RCC 7860 (cell line): Measurements from ENCODE around the gene ANKRD29.
"Not testable (repeated sequence)": the region's sequence is repeated elsewhere in the genome, so short reads cannot be mapped to it uniquely, and the experiment has no call there.

Source experiments
- DNase-seq: peaks from one replicate; pipeline ENCODE4 v3.0.0-alpha.2; 2015; ENCODE audit warnings: low spot score
- FAIRE-seq: peaks from 2 replicates; lab custom pipeline; 2012; peaks lifted over from hg19 to GRCh38; lab: Jason Lieb, UNC

ANKRD29 gene

DNA sequence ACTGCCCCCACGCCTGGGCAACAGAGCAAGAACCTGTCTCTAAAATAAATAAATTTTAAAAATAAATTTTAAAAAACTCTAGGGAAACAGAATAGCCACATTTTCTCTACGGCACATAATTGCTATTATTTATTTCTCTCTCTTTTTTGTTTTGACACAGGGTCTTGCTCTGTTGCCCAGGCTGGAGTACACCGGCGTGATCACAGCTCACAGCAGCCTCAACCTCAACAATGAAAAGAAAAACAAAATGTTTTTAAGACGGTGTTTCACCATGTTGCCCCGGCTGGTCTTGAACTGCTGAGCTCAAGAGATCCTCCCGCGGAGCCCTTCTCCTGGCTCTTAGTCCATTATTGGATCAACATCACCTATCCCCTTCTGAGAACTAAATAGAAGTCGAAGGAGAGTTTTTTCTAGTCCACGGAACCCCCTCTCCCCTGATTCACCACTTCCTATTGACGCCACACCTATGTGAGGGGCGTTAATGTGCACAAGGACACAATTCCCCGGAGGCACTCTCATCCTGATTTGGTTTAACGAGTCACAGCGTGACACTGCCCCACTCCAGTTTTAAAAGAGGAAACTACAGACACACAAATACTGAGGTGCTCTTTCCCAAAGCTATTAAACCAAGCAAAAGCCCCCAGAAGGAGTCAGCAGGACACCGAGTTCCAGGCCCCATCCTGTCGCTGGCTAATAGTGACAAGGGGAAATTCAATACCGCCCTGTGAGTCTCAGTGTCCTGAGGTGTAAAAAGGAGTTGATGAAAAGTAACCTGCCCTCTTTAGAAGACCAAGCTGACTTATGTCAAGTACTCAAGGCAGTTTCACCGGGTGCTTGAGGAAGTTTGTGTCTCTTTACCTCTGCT lies 77.5 kb downstream of the ANKRD29 start:
- DNase-seq (no peak), FAIRE-seq (no peak)

DNA sequence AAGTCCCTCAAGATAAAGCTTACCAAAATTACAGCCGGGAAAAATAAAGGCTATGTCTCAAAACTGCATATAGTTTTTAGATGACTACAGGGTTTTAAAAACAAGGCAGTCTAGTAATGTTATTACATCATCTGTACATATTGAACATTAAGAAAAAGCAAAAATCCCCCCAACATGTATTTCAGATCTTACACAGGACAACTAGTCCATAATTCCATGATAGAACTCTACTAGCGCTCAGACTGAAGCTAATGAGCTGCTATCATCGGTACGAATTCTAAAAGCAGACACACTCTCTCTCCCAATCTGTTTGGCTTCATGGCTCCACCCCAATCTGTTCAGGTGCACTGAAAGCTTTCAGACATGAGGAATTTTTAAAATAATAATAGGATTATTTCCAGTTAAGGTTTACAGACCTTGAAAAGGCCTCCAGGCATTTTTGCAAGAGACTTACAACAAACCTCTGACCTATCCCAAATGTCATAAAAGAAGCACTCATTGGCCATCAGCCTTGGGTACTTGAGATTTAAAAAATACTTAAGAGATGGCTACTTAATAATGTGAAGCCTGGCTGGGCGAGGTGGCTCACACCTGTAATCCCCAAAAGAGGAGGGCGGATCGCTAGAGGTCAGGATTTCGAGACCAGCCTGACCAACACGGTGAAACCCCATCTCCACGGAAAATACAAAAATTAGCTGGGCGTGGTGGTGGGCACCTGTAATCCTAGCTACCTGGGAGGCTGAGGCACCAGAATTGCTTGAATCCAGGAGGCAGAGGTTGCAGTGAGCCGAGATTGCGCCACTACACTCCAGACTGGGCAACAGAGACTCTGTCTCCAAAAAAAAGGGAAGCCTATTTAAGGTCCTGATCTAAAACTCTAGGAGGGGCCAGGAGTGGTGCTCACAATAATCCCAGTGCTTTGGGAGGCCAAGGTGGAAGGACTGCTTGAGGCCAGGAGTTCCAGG lies 78.4 kb downstream of the ANKRD29 start:
- FAIRE-seq, result no peak
- no peak for DNase-seq

DNA sequence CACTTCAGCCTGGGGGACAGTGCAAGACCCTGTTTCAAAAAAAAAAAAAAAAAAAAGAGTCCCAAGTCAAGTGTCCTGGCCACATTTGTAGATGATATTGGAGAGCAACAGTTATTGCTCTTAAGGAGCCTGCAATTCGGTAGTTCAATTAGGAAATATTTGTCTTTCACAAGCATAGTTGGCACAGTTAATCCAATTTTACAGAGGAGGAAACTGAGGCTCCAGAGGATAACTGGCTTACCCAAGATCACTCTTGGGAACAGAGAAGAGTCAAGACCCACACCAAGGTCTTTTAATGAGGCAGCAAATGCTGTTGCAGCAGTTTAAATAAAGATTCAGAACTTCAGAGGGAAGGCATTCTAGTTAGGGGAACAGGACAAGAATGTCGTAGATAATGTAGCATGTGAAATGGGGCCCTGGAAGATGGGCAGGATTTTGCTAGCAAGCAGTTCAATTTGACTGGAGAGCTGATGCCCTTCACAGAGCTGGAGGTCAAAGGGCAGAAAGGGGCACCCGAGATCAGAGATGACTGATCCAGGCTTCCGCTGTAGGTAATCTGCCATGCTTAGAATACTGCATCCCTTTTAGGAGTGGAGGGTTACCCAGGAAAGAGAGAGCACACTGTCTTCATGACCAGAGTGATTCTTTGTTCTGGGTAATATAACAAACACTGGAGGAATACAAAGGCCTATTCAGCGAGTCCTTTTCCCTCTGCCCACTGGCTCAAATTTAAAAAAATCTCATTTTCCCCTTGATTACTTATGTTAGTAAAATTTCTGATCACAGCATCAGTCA lies 79.4 kb downstream of the ANKRD29 start:
- DNase-seq, result no peak
- FAIRE-seq, result no peak

DNA sequence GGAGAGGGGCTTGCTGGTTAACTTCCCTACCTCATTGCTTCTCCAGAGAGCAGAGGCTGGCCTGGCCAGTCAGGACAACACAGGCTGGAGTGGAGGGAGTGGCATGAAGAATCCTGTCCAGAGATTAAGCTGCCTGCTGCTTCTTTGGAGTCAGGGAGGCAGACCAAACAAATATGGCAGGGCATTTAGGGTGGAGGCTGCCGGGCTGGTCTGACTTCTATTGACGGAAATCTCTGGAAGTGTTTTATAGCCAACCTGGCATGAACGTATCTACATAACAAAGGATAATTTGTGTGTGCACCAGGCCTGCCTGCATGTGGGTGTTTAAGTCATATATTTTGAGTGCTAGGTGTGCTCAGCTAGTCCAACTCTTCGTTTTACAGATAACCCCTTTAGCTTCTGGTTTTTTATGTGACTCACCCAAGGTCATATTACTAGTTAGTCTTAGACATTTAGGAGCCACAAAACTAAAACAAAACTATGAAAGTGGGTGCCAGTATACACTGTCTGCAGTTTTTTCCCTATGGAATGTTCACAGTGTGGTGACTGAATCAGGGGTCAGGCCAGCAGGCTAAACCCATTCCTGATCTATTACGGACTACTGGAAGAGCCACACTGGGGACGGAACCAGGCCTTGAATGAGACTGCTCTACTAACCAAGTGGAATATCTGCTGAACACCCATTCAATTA lies 81.9 kb downstream of the ANKRD29 start:
- DNase-seq, result peak; percentile 79
- FAIRE-seq, result peak; percentile 74

DNA sequence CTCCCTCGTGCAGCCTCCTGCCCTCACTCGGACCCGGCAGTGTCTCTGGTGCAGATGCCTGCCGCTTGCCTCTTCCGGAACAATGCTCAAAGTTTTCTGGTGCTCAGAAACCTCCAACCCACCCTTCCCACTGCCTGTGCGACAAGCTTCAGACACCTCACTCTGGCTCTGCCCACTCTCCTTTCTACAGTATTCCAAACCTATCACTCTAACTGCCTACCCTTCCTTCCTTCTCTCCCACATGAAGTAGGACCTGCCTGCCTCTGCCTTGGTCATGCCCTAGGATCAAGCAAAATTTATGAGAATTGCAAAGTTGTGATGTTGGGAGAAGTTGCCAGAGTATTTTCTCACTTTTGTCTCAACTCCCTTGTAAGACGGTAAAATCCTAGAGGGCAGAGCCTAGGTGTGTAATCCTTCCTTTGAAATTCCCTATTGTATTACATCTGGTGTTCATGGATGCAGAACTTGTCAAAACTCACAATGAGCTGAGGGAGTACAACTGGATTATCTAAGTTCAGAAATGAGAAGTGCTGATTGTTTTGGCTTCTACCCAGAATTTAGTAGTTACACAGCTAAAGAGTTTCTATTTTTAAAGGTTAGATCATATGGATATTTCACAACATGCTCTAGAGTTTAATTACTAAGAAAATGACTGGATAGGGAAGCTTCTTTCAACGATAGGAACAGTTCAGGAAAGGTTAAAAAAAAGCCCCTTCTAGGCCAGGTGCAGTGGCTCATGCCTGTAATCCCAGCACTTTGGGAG lies 83.6 kb downstream of the ANKRD29 start:
- FAIRE-seq (no peak), DNase-seq (no peak)

DNA sequence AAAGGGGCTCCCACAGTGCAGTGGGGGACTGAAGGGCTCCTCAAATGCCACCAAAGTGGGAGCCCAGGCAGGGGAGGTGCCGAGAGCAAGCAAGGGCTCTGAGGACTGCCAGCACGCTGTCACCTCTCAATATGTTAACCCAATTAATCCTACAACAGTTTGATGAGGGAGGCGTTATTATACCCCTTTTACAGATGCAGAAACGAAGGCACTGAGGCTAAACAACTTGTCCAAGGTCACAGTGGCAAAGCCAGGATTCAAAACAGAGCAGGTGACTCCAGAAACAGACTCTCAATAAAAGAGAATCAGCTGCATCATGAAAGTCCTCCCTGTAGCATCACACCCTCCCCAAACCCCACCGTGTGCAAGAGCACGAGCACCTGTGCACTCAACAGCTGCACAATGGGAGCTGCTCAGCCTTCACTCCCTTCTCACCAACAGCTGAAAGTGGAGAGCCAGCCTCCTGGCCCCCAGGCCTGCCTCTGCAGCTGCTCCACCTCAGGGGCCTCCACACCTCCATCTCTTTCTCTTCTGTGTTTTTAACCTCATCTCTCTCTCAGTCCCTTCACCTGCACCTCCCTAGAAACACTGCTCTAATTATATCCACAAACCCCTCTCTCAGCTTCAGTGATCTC lies 84.5 kb downstream of the ANKRD29 start:
- no peak for FAIRE-seq
- DNase-seq, result no peak

DNA sequence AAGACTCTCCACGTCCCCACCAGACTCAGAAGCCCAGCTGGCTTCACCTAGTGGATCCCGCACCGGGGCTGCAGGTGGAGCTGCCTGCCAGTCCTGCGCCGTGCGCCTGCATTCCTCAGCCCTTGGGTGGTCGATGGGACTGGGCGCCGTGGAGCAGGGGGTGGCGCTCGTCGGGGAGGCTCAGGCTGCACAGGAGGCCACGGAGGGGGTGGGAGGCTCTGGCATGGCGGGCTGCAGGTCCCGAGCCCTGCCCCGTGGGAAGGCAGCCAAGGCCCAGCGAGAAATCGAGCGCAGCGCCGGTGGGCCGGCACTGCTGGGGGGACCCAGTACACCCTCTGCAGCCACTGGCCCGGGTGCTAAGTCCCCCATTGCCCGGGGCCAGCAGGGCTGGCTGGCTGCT lies 85.2 kb downstream of the ANKRD29 start:
- not testable (repeated sequence) for FAIRE-seq, DNase-seq

DNA sequence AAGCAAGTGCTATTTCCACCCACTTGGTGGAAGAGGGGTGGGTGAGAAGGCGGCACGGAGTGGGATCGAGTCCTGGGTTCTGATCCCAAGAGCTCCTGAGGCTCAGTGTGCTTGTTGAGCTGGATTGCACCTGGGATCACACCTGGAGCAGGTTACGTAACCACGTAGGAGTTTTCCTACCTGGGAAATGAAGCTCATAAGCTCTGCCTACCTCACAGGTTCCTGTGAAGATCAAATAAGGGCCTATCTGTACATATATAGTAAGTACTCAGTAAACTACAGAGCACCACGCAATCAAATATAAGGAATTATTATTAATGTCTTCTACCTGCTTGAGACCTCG lies 87.4 kb downstream of the ANKRD29 start:
- FAIRE-seq (no peak), DNase-seq (no peak)

DNA sequence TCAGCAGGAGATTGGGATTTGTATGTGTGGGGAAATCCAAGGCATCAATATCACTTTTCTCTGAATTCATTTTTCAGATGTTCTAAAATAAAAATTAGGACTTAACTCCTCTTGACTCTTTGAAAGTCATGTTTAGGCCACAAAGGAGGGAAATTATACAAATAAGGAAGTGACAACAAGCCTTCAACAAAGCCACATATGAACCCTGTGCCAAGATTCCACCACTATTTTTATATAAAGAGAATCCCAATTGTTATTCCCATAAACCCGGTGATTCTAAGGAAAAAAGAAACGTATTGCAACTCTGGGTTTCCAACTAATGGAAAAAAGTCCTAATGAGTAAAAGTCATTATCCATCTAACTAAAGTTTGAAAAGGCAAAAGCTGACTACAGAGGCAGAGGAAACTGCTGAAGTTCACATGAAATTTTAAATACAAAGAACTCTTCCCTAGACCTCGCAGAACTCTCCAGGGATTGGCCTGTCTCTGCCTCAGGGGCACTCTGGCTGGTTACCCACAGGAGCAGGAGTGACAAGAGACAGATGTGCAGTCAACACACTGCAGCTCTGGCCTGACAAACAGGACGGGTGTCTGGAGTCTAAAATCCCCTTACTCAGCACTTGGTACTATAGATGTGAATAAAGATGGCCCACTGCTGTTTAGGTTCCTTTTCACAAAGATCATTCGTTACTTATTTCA lies 88.0 kb downstream of the ANKRD29 start:
- FAIRE-seq (no peak), DNase-seq (no peak)

DNA sequence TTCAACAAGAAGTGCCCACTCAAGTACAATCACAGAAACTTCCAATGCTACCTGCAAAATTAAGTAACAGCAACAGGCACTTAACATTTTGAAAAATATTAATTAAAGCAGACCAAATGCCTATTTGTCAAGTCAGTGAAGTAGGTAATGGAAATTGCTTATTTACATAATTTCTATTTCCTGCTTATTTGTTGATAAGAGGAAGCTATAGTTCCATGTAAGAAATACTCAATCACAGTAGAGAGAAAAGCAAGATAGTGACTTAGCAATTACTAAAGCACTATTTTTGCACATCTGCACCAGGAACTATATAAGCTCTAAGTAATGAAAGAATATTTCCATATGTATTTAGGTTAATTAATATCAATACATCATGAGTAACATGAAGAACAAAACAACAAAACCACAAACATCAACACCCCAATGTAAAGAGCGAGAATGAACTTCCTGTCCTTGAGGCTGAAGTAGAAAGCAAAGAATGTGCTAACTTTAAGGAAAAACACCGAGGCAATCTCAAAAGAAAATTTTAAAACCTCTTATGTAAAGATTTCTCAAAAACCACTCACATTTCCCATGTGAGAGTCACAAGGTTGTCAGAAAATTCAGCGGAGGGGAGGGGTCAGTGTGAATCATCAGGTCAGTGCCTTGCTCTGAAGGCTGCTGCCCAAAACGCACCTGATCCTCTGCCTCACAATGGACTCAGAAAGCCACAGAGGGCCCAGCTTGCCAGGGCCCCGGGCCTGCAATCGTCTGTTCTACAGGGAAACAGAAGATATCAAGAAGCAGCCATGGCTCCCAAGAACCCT lies 88.9 kb downstream of the ANKRD29 start:
- FAIRE-seq (peak; percentile 71), DNase-seq (peak; percentile 48)

DNA sequence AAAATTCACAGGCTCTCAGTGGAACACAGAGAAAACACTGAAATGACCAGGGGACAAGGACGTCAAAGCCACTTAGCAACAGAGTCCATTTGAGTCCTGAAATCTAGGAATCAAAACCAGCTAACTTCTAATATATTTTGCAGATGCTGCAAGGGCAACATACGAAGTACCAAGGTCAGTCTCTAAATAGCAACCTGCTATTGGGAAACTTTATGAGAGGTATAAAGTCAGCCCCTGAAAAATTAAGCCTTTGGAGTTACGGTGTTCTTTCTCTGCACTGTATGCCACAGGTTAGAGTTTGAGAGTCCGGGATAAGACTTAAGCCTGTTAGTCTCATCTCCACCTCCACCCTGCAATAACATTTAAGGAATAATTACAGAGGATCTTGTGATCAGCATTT lies 89.7 kb downstream of the ANKRD29 start:
- FAIRE-seq, result no peak
- DNase-seq, result no peak

DNA sequence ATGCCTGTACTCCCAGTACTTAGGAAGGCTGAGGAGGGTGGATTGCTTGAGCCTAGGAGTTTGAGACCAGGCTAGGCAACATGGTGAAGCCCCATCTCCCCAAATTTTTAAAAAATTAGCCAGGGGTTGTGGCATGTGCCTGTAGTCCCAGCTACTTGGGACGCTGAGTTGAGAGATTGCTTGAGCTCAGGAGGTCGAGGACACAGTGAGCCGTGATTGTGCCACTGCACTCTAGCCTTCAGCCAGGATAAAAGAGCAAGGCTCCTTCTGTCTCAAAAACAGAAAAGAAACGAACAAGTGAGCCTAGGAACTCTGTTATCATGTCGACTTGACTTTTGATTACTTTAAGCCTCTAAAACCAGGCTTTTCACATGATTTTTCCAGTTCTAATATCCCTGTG lies 90.1 kb downstream of the ANKRD29 start:
- DNase-seq (no peak), FAIRE-seq (no peak)

DNA sequence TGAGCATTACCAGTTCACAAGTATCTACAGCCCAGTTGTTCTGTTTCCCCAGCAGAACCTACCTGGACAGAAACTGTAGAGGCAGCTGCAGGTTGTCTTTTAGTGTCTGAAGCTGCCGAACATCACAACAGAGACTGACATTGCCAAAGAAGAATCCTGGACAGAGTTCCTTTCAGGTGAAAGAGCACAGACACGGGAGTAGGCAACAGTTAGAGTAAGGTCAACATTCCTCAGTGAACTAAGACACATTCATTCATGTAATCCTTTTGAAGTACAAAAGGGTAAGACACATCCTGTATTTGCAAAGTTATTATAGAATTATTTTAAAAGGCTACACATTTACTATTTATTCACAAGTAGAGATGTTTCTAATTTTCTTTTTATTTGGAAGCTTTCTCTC lies 90.7 kb downstream of the ANKRD29 start:
- no peak for DNase-seq
- FAIRE-seq, result no peak

DNA sequence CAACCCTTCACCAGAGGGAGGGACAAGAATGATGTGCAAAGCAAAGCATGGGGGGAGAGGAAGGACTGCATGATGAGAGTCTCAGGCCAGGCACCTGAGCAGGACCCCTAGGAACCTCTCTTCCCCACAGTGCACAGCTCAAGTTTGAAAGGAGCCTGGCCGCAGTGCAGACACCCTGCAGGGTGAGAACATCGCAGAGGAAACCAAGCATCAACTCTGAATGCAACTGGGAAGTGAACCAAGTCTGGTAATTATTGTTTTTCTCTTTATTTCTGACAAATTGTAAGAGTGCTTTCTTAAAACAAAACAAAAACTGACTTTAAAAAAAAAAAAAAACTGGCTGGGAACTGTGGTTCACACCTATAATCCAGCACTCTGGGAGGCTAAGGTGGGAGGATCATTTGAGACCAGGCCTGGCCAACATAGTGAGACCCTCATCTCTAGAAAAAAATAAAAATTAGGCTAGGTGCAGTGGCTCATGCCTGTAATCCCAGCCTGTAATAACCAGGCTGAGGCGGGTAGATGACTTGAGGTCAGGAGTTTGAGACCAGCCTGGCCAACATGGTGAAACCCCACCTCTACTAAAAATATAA lies 91.7 kb downstream of the ANKRD29 start:
- no peak for FAIRE-seq

DNA sequence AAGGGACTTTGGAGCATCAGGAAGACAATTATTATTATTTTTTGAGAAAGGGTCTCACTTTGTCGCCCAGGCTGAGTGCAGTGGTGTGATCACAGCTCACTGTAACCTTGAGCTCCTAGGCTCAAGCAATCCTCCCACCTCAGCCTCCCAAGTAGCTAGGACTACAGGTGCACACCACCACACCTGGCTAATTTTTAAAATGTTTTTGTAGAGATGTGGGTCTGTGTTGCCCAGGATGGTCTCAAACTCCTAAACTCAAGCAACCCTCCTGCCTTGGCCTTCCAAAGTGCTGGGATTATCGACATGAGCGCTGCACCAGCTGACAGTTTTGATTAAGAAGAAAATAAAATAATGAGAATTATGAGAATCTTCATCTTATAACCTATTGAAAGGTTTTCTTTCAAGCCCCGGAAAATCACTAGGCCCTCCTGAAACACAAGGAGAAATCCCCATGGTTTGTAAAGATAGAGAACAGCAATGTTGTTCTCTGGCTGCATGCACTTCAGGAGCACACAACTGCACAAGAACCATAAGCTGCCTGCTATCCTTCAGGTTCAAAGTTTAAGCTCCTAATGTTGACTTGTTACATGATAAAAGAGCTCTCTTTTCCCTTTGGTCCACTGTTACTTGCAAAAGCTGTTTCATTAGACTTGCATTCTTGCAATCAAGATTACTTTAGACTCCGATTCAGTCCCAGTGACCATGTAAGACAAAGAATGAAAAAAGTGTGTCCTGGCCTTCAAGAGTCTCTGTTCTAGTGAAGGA lies 93.2 kb downstream of the ANKRD29 start:
- FAIRE-seq (no peak), DNase-seq (no peak)

More for the DNA sequence above, 91.7 kb downstream of the ANKRD29 start:
- no peak for DNase-seq

DNA sequence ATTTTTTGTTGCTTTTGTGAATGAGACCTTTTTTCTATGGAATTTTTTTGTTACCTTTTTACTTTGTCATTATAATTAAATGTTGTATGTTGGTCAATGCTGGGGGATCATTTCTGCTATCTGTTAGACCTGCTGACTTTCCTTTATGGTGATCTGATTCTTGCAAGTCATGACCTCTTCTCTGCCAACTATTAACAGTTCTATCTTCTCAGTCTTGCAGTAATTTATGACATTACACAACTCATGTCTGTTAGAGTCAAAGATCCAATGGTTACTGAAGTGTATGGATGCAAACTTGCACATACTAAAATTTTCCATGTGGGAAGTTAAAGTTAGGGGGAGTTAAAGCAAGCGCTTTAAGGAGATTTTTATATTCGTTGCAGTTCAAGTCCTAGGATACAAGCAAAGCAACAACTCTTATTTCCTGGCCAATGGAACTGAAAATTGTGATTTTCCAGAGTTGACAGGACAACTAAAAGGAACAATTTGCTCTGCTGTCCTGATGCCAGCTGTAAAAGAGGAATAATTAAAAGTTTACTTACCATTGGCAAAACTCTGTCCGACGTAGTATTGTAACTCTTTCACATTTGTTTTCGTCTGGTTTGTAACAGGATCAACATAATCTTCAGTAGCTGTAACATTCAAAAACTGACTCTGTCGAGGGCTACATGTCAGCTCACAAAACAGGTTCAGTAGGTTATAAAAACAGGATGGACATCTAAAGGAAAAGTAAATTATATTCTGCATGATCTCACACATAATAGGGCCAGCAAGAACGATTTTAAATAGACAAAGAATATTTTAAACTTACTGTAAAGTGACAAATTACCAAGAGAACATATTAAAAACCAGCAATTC lies 94.2 kb downstream of the ANKRD29 start:
- FAIRE-seq (no peak), DNase-seq (no peak)
